Ascending aorta (tissue), 2 donors: ENCODE results near the gene RPS15A. TPM values are rescaled to one million over a fixed set of nuclear protein-coding genes. Genes with fewer than 3 reads are reported as not detected.

ENCODE experiments used
- DNase-seq, 2 donors: peaks; one replicate each; pipeline ENCODE4 v3.0.0-alpha.2; 2019; ENCODE audit warnings: low spot score in 2 of 2
- H3K27ac ChIP-seq, 2 donors: fragments of 200-600 bp; sonication (generic); one replicate each; pipeline ENCODE4 v1.5.1; 2016 to 2017; ENCODE audit warnings: mild to moderate bottlenecking in 1 of 2
- H3K27me3 ChIP-seq: fragments of 200-600 bp; sonication (generic); one replicate; pipeline ENCODE4 v1.5.1; 2017
- H3K36me3 ChIP-seq, 2 donors: fragments of 200-600 bp; sonication (generic); one replicate each; pipeline ENCODE4 v1.5.1; 2016
- H3K4me1 ChIP-seq, 2 donors: fragments of 200-600 bp; sonication (generic); one replicate each; pipeline ENCODE4 v1.5.1; 2016 to 2017; ENCODE audit warnings: mild to moderate bottlenecking in 1 of 2
- H3K4me3 ChIP-seq, 2 donors: fragments of 200-600 bp; sonication (generic); one replicate each; pipeline ENCODE4 v1.5.1; 2016 to 2017; ENCODE audit warnings: mild to moderate bottlenecking in 1 of 2
- H3K9me3 ChIP-seq, 2 donors: fragments of 200-600 bp; sonication (generic); one replicate each; pipeline ENCODE4 v1.5.1; 2016
- CTCF ChIP-seq, 3 experiments: fragments of 200-600 bp in 2 of 3; fragments of 450-650 bp in 1 of 3; sonication (generic) in 2 of 3; IDR thresholded peaks; one replicate each; pipeline ENCODE4 v1.5.1; 2016 to 2019; ENCODE audit warnings: antibody characterized with exemption in 3 of 3, mild to moderate bottlenecking in 1 of 3, moderate library complexity in 1 of 3
- intact Hi-C: fragments of 100-400 bp; cut with DNase I; formaldehyde crosslinking; loops from one replicate; pipeline ENCODE4 v1.15.1; 2023
- total RNA-seq: library from RNA; depleted of rRNA; stranded (reverse); fragments of >200 nt; gene quantifications from one replicate; pipeline ENCODE4 v1.1.0, GENCODE V29; 2016

The RPS15A gene
- total RNA-seq, 1 donor from 2014 or later = 540 TPM

GRCh38 chr16:18801145-18801972, 11.2 kb upstream of the RPS15A start, which contains the start of gene ARL6IP1:
Gene ARL6IP1 (minus strand): TSS chr16:18801549. CDS start chr16:18801466, 83 bp downstream.
- peak within 1 kb of the TSS; percentile 91 to 96 for H3K27ac ChIP-seq
- peaks cover 0 to 6% of the 10 kb centered on the region in 2 donors for H3K36me3 ChIP-seq
- intact Hi-C loops = loop anchor here (1.0 to 10.0 kb wide), 7 partner anchors 11 to 753 kb away; partner anchors contain the start of genes CCP110, COQ7, GDE1 and RPS15A
- H3K4me3 ChIP-seq = peak within 1 kb of the TSS; percentile 86 to 97
- peaks cover 3 to 21% of the 10 kb centered on the region in 2 donors for H3K4me1 ChIP-seq
- H3K27me3 ChIP-seq = no peaks in the 10 kb centered on the region
- DNase-seq = peak; percentile 99 to 100
- TF ChIP-seq CTCF (IDR thresholded peaks at IDR 0.05) = peak; percentile 91 to 98 (median 95)
- no peaks in the 10 kb centered on the region for H3K9me3 ChIP-seq

GRCh38 chr16:18800775-18801144, 10.6 kb upstream of the RPS15A start:
- no peak for TF ChIP-seq CTCF (IDR thresholded peaks at IDR 0.05)
- no peaks in the 10 kb centered on the region for H3K9me3 ChIP-seq
- intact Hi-C loops = loop anchor here (1.0 to 10.0 kb wide), 7 partner anchors 10 to 754 kb away; partner anchors contain the start of genes CCP110, COQ7, GDE1 and RPS15A
- peak overlapping the region; percentile 91 to 96 for H3K27ac ChIP-seq
- H3K4me1 ChIP-seq = peaks cover 3 to 21% of the 10 kb centered on the region in 2 donors
- H3K4me3 ChIP-seq = peak overlapping the region; percentile 86 to 97
- H3K27me3 ChIP-seq = no peaks in the 10 kb centered on the region
- DNase-seq = no peak
- peaks cover 5 to 11% of the 10 kb centered on the region in 2 donors for H3K36me3 ChIP-seq

GRCh38 chr16:18800293-18800692, 10.2 kb upstream of the RPS15A start:
- intact Hi-C loops = loop anchor here (2.0 to 10.0 kb wide), 4 partner anchors 167 to 755 kb away; partner anchors contain the start of genes CCP110, GDE1 and VPS35L

GRCh38 chr16:18799500-18799899, 9.4 kb upstream of the RPS15A start:
- Histone ChIP-seq H3K4me3 (peak overlapping the region; percentile 86 to 97), H3K9me3 (no peaks in the 10 kb centered on the region), H3K27ac (no peak overlapping the region), H3K4me1 (peaks cover 3 to 20% of the 10 kb centered on the region in 2 donors), H3K36me3 (peaks cover 15 to 24% of the 10 kb centered on the region in 2 donors), H3K27me3 (no peaks in the 10 kb centered on the region)
- TF ChIP-seq CTCF (IDR thresholded peaks at IDR 0.05) = no peak
- intact Hi-C loops = loop anchor here (10.0 kb wide), 1 partner anchor 1465 kb away; no protein-coding TSS in a partner anchor
- no peak for DNase-seq

More at GRCh38 chr16:18800293-18800692, 10.2 kb upstream of the RPS15A start:
- TF ChIP-seq CTCF (IDR thresholded peaks at IDR 0.05) = no peak
- Histone ChIP-seq H3K4me3 (peak overlapping the region; percentile 86 to 97), H3K36me3 (peaks cover 9 to 16% of the 10 kb centered on the region in 2 donors), H3K9me3 (no peaks in the 10 kb centered on the region), H3K4me1 (peaks cover 3 to 21% of the 10 kb centered on the region in 2 donors), H3K27me3 (no peaks in the 10 kb centered on the region), H3K27ac (peak overlapping the region; percentile 91 to 96)
- no peak for DNase-seq

GRCh38 chr16:18797746-18798145, 7.6 kb upstream of the RPS15A start:
- intact Hi-C loops = loop anchor here (10.0 kb wide), 1 partner anchor 1463 kb away; no protein-coding TSS in a partner anchor
- H3K36me3 ChIP-seq = peaks cover 32 to 42% of the 10 kb centered on the region in 2 donors
- no peak for TF ChIP-seq CTCF (IDR thresholded peaks at IDR 0.05)

More at GRCh38 chr16:18797746-18798145, 7.6 kb upstream of the RPS15A start:
- no peak overlapping the region for H3K27ac ChIP-seq
- no peaks in the 10 kb centered on the region for H3K9me3 ChIP-seq
- no peak for DNase-seq
- H3K27me3 ChIP-seq = no peaks in the 10 kb centered on the region
- peaks cover 3 to 15% of the 10 kb centered on the region in 2 donors for H3K4me1 ChIP-seq
- no peak overlapping the region for H3K4me3 ChIP-seq
